Omental fat pad (tissue), 4 donors: ENCODE results near the gene LRIG3. TPM values are rescaled to one million over a fixed set of nuclear protein-coding genes. Genes with fewer than 3 reads are reported as not detected.

Experiments
- ATAC-seq: fragments of 150-250 bp; one replicate; pipeline ENCODE4 v1.9.1; 2016; ENCODE audit warnings: mild to moderate bottlenecking, moderate library complexity; ENCODE audit not compliant: low FRiP score
- DNase-seq: peaks from one replicate; pipeline ENCODE4 v3.0.0-alpha.2; 2019; ENCODE audit warnings: low spot score
- total RNA-seq, 4 donors: library from RNA; depleted of rRNA; stranded (reverse); fragments of >200 nt; gene quantifications; one replicate each; pipeline ENCODE4 v1.1.0, GENCODE V29; 2016
- TF ChIP-seq, protein P1 (sequence below), 3 donors: fragments of 450-650 bp; IDR thresholded peaks; one replicate each; pipeline ENCODE4 v1.5.1; 2016 to 2017; ENCODE audit warnings: antibody characterized with exemption in 3 of 3, mild to moderate bottlenecking in 3 of 3, moderate library complexity in 2 of 3

LRIG3 gene
- total RNA-seq, 4 donors from 2014 or later, result 22.6 to 69.8 (median 31.4) TPM

DNA sequence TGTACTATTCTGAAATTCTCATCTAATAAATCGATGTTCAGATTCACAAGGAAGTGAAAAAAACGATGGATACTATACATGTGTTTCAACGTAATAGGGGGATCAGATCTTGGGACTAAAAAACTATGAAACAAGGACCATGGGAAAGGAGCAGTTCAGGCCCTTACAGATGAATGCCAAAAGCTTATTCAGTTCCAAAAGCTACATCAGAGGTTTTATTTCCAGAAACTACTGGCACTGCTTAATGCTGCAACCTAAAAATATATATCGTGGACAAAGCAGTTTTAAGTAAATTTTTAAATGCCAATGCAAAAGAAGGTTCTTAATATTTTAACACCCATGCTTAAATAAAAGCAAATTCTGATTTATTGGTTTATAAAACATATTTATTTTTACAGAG is 38.5 kb downstream of the LRIG3 start:
- DNase-seq, result no peak
- TF ChIP-seq, protein P1, sequence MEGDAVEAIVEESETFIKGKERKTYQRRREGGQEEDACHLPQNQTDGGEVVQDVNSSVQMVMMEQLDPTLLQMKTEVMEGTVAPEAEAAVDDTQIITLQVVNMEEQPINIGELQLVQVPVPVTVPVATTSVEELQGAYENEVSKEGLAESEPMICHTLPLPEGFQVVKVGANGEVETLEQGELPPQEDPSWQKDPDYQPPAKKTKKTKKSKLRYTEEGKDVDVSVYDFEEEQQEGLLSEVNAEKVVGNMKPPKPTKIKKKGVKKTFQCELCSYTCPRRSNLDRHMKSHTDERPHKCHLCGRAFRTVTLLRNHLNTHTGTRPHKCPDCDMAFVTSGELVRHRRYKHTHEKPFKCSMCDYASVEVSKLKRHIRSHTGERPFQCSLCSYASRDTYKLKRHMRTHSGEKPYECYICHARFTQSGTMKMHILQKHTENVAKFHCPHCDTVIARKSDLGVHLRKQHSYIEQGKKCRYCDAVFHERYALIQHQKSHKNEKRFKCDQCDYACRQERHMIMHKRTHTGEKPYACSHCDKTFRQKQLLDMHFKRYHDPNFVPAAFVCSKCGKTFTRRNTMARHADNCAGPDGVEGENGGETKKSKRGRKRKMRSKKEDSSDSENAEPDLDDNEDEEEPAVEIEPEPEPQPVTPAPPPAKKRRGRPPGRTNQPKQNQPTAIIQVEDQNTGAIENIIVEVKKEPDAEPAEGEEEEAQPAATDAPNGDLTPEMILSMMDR (IDR thresholded peaks at IDR 0.05), result no peak
- no peak for ATAC-seq

DNA sequence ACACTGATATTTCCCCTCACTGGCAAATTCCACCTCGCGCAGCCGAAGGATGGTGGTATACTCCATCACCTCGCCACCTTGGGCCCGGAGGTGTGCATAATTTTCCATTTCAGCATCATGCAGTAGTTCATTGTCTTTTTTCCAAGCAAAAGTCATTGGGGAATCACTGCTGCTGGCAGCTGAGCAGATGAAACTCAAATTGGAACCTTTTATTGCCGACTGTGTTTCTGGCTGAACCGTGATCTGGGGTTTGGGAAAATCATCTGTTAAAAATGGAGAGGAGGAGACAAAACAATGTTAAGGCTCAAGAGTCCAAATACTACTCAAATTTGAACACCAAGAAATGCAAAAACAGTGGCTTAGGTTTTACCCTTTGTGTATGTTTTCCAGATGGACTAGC is 39.7 kb downstream of the LRIG3 start:
- TF ChIP-seq, protein P1 (IDR thresholded peaks at IDR 0.05), result no peak
- no peak for DNase-seq
- ATAC-seq, result no peak

DNA sequence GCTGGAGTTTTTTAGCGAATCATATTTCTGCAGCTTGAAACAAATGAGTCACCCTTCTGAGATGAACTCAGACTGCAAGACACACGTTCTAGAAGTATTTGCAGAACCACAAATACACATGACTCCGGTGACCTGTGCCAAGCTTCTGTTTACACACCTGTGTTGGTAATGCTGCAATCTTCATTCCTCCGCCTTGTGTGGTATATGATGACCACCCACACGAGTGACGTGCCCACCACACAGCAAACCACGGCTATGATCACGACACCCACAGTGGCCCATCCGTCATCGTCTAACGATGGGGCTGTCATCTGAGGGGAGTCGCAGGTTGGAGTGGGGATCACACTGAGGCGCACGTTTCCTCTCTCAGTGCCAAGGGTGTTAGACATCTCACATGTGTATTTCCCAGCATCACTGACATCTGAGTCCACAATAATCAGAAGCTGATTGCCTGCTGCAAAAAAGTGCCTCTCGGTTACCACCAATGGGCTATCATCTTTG is 43.0 kb downstream of the LRIG3 start:
- DNase-seq (no peak), ATAC-seq (no peak)
- TF ChIP-seq, protein P1 (IDR thresholded peaks at IDR 0.05), result no peak

DNA sequence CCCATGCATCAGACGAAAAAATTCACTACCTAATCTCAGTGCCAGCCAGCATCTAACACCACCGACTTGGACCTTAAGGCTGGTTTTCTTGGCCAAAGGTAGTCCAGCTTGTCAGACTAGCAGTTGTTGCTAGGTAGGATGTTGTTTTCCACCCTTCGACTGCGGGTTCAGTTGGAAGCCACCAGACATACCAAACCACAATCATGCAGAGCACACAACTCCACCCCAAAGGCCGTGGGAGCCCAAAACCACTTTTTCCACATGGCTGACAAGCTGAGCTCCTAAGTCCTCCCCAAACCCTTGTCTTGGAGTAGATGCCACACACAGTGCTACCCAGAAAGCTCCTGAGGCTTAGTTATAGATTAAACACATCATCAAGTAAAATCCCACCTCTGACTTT is 46.8 kb downstream of the LRIG3 start:
- DNase-seq (no peak), ATAC-seq (no peak)
- TF ChIP-seq, protein P1 (IDR thresholded peaks at IDR 0.05), result no peak

DNA sequence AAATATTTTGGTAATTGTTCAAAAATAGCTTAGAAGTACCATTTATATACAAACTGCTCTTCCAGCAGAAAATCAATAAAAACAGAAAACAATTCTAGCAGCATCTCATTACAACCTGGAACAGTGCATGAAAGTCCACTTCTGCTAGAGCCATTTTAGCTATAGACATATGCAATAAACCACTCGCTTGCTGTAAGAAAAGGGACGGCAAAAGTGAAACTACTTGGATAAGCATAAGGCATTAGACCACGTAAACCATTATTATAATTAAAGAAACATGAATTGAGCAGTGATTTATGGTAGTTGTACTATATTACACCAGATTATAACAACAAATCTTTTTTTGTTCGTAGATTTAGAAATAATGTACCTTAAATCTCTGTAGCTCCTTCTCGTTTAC is 48.7 kb downstream of the LRIG3 start:
- TF ChIP-seq, protein P1 (IDR thresholded peaks at IDR 0.05), result no peak
- DNase-seq (no peak), ATAC-seq (no peak)

DNA sequence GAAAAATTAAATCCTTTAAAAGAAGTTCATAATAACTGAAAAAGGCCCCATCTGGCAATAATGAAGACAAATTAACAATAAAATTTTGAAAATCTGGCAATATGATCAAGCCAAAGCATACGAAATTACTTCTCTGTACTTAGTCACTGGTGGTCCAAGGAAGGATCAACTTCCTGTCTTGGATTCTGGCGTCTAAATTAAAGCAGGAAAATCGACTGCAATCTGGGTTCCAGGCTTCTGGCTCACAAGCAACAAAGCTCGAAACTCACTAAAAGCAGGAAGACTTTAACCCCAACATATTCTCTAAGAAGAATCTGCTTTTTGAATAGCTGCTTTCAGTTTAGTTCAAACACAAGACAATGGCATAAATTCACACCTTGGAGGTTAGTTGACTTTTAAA is 49.7 kb downstream of the LRIG3 start:
- DNase-seq (no peak), ATAC-seq (no peak)
- TF ChIP-seq, protein P1 (IDR thresholded peaks at IDR 0.05), result no peak

DNA sequence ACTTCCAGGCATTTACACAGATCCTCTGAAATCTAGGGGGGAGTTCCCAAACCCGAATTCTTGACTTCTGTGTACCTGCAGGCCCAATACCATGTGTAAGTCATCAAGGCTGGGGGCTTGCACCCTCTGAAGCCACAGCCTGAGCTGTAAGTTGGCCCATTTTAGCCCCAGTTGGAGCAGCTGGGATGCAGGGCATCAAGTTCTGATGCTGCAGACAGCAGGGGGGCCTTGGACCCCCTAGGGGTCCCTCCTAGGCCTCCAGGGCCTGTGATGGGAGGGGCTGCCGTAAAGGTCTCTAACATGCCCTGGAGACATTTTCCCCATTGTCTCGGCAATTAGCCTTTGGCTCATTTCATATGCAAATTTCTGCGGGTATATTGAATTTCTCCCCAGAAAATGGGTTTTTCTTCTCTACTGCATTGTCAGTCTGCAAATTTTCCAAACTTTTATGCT is 59.5 kb downstream of the LRIG3 start:
- TF ChIP-seq, protein P1 (IDR thresholded peaks at IDR 0.05), result no peak
- ATAC-seq (no peak), DNase-seq (no peak)
